Measurements from ENCODE around the gene LARGE2.

GRCh38 chr11:45933846-45934579, 11.6 kb downstream of the LARGE2 start:
- TF ChIP-seq CTCF (IDR thresholded peaks at IDR 0.05) (no peak), POLR2A (IDR thresholded peaks at IDR 0.05) (no peak), EP300 (IDR thresholded peaks at IDR 0.05) (no peak)

Measured in suprapubic skin (tissue), 3 donors.